ENCODE measurements around the gene KRT6C.
"Not testable (repeated sequence)": the region's sequence is repeated elsewhere in the genome, so short reads cannot be mapped to it uniquely, and the experiment has no call there.

Gene KRT6C

GRCh38 chr12:52454411-52455201, 19.0 kb downstream of the KRT6C start:
- no peak for DNase-seq

GRCh38 chr12:52452101-52452500, 21.5 kb downstream of the KRT6C start, which contains the start of gene KRT6B:
Gene KRT6B, minus strand, starts transcription at chr12:52452146. Its CDS starts 68 bp downstream, at chr12:52452078.
- DNase-seq: no peak

- no peak for DNase-seq
Observed at GRCh38 chr12:52448228-52448627, 25.4 kb downstream of the KRT6C start.

- DNase-seq: not testable (repeated sequence)
Observed at GRCh38 chr12:52447196-52447595, 26.4 kb downstream of the KRT6C start.

- DNase-seq: no peak
Observed at GRCh38 chr12:52446367-52447045, 27.1 kb downstream of the KRT6C start.

- DNase-seq: no peak
Observed at GRCh38 chr12:52445876-52446275, 27.7 kb downstream of the KRT6C start.

GRCh38 chr12:52444647-52445595, 28.7 kb downstream of the KRT6C start:
- no peak for DNase-seq

- DNase-seq: no peak
Observed at GRCh38 chr12:52443966-52444365, 29.6 kb downstream of the KRT6C start.

- no peak for DNase-seq
Observed at GRCh38 chr12:52442600-52443061, 31.0 kb downstream of the KRT6C start.

- DNase-seq: no peak
Observed at GRCh38 chr12:52441320-52441911, 32.2 kb downstream of the KRT6C start.

GRCh38 chr12:52440821-52441319, 32.7 kb downstream of the KRT6C start:
- DNase-seq: no peak

- no peak for DNase-seq
Observed at GRCh38 chr12:52439845-52440244, 33.8 kb downstream of the KRT6C start.

- DNase-seq: no peak
Observed at GRCh38 chr12:52439420-52439819, 34.2 kb downstream of the KRT6C start.

- DNase-seq: no peak
Observed at GRCh38 chr12:52438305-52439301, 35.0 kb downstream of the KRT6C start.

GRCh38 chr12:52437508-52437907, 36.1 kb downstream of the KRT6C start:
- no peak for DNase-seq

GRCh38 chr12:52436828-52437474, 36.7 kb downstream of the KRT6C start:
- no peak for DNase-seq

GRCh38 chr12:52436000-52436827, 37.4 kb downstream of the KRT6C start:
- DNase-seq: no peak

GRCh38 chr12:52435659-52435999, 38.0 kb downstream of the KRT6C start:
- no peak for DNase-seq

GRCh38 chr12:52434760-52435530, 38.7 kb downstream of the KRT6C start:
- DNase-seq: no peak

Data from activated naive CD4-positive, alpha-beta T cell treated with anti-CD3 and anti-CD28 coated beads, Interleukin-2, amount 50 U/mL, for 16 hours (primary cell).